Upper lobe of right lung (tissue), 1 donor: ENCODE measurements around the gene IGLL5. TPM values are rescaled to one million over a fixed set of nuclear protein-coding genes. Genes with fewer than 3 reads are reported as not detected.
"Not testable (repeated sequence)": the region's sequence is repeated elsewhere in the genome, so short reads cannot be mapped to it uniquely, and the experiment has no call there.

ENCODE experiments used
- ATAC-seq: fragments of 200-7000 bp; cut with Tn5 transposase; one replicate; pipeline ENCODE4 v1.9.1; 2020; ENCODE audit warnings: mild to moderate bottlenecking, moderate library complexity
- DNase-seq: peaks from one replicate; pipeline ENCODE4 v3.0.0-alpha.2; 2020
- H3K27ac ChIP-seq: fragments of 200-600 bp; one replicate; pipeline ENCODE4 v1.8.0; 2022
- H3K27me3 ChIP-seq: fragments of 200-600 bp; one replicate; pipeline ENCODE4 v1.8.0; 2022; ENCODE audit warnings: mild to moderate bottlenecking
- H3K36me3 ChIP-seq: fragments of 200-600 bp; one replicate; pipeline ENCODE4 v1.8.0; 2022
- H3K4me1 ChIP-seq: fragments of 200-600 bp; one replicate; pipeline ENCODE4 v1.8.0; 2022
- H3K4me3 ChIP-seq: fragments of 200-600 bp; one replicate; pipeline ENCODE4 v1.8.0; 2022; ENCODE audit warnings: mild to moderate bottlenecking
- H3K9me3 ChIP-seq: fragments of 200-600 bp; one replicate; pipeline ENCODE4 v1.8.0; 2022
- intact Hi-C: fragments of 100-400 bp; cut with DNase I; formaldehyde crosslinking; loops from one replicate; pipeline ENCODE4 v1.11.0; 2022
- total RNA-seq: library from RNA; stranded (reverse); fragmentation: NEBNext Ultra II Directional; extraction: Animal tissue kit (Norgen Biotek cat#: 25700); gene quantifications from one replicate; pipeline ENCODE4 v1.2.1, GENCODE V29; 2021
- TF ChIP-seq, protein P1 (sequence below): fragments of 200-600 bp; IDR thresholded peaks from one replicate; pipeline ENCODE4 v1.8.0; 2022; ENCODE audit warnings: antibody characterized with exemption
- donor health status: DM: no; HTN: yes; CAD: no; lungs with severe emphysema.

The IGLL5 gene
- total RNA-seq, 1 donor from 2014 or later = 12.3 TPM

DNA sequence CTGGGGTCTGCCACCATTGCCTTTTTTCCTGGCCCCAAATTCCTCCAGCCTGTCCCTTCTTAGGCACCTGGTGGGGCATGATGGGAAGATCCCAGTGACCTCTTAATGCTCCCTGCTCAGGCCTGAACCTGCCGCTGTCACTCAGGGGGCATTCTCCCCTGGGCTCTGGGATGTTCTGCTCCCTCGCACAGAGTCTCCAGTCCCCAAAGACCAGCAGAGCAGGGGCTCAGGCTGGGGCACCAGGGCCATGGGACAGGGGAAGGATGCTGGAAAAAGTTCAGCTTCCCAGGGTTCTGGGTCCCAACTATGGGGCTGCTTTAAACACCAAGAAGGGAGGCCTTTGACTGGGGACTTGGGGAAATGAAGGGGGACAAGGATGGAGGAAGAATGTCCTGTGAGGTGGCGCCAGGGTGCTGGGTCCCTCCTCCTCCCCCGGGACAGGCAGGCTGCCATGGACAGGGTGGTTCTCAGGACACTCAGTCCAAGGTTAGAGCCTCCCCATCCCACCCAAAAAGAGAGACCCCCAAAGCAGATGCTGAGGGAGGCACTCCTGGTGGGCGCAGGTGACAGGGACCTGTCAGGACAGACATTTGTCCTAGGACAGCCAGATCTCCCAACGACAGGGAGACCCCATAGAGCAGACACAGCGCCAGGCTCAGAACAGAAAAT is 30.8 kb downstream of the IGLL5 start:
- no peak overlapping the region for H3K27ac ChIP-seq
- intact Hi-C loops = no loop called here
- no peaks in the 10 kb centered on the region for H3K9me3 ChIP-seq
- no peak for ATAC-seq
- no peaks in the 10 kb centered on the region for H3K4me1 ChIP-seq
- H3K36me3 ChIP-seq = no peaks in the 10 kb centered on the region
- TF ChIP-seq, protein P1, sequence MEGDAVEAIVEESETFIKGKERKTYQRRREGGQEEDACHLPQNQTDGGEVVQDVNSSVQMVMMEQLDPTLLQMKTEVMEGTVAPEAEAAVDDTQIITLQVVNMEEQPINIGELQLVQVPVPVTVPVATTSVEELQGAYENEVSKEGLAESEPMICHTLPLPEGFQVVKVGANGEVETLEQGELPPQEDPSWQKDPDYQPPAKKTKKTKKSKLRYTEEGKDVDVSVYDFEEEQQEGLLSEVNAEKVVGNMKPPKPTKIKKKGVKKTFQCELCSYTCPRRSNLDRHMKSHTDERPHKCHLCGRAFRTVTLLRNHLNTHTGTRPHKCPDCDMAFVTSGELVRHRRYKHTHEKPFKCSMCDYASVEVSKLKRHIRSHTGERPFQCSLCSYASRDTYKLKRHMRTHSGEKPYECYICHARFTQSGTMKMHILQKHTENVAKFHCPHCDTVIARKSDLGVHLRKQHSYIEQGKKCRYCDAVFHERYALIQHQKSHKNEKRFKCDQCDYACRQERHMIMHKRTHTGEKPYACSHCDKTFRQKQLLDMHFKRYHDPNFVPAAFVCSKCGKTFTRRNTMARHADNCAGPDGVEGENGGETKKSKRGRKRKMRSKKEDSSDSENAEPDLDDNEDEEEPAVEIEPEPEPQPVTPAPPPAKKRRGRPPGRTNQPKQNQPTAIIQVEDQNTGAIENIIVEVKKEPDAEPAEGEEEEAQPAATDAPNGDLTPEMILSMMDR = no peak
- H3K27me3 ChIP-seq = peaks cover 9% of the 10 kb centered on the region
- H3K4me3 ChIP-seq = no peak overlapping the region
- DNase-seq = no peak

DNA sequence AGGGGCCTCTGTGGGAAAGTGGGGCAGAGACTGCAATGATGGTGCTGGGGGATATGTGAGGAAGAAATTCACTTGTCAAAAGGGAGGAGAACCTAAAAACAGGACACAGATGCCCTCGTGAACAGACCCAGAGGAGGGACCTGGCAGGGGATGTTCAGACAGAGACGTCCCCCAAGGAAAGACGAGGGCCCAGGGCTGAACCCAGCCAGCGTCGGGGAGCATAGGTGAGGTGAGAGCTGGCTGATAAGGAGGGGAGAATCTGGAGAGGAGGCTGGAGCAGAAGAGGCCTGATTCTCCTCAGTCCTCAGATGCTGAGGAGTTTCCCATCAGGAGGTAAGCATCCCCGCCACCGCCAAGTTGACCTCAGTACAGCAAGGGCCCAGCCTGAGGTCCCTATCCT is 31.4 kb downstream of the IGLL5 start:
- intact Hi-C loops = no loop called here
- DNase-seq = no peak
- no peak overlapping the region for H3K27ac ChIP-seq
- TF ChIP-seq, protein P1 = no peak
- no peak for ATAC-seq
- H3K9me3 ChIP-seq = no peaks in the 10 kb centered on the region
- H3K4me3 ChIP-seq = no peak overlapping the region
- no peaks in the 10 kb centered on the region for H3K36me3 ChIP-seq
- peaks cover 9% of the 10 kb centered on the region for H3K27me3 ChIP-seq
- H3K4me1 ChIP-seq = no peaks in the 10 kb centered on the region

DNA sequence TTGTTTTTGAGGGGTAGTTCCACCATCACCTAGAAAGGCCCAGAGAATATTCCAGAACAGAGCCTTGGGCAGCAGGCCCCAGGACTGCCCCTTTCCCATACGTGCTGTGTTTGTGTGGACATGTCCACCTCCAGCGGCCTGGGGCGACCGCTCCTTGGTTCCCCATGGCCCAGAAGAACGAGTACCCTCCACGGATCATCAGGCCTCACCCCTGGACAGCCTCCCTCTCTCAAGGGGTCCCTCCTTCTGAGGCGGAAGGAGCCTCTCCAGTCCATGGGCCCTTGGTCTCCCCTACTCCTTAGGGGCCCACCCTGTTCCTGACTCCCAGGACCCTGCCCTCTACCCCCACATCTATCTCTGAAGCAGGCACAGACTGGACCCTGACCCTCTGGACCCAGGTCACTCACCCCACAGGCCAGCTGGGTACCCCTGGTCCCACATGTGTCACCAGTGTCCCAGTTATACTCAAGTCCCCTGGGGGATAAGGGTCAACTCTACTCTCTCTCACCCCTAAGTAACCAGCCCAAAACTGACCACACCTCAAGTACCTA is 32.6 kb downstream of the IGLL5 start:
- H3K4me1 ChIP-seq = no peaks in the 10 kb centered on the region
- H3K27ac ChIP-seq = no peak overlapping the region
- intact Hi-C loops = no loop called here
- no peaks in the 10 kb centered on the region for H3K36me3 ChIP-seq
- DNase-seq = no peak
- no peak overlapping the region for H3K4me3 ChIP-seq
- H3K27me3 ChIP-seq = peaks cover 4% of the 10 kb centered on the region
- TF ChIP-seq, protein P1 = no peak
- ATAC-seq = no peak
- H3K9me3 ChIP-seq = no peaks in the 10 kb centered on the region

DNA sequence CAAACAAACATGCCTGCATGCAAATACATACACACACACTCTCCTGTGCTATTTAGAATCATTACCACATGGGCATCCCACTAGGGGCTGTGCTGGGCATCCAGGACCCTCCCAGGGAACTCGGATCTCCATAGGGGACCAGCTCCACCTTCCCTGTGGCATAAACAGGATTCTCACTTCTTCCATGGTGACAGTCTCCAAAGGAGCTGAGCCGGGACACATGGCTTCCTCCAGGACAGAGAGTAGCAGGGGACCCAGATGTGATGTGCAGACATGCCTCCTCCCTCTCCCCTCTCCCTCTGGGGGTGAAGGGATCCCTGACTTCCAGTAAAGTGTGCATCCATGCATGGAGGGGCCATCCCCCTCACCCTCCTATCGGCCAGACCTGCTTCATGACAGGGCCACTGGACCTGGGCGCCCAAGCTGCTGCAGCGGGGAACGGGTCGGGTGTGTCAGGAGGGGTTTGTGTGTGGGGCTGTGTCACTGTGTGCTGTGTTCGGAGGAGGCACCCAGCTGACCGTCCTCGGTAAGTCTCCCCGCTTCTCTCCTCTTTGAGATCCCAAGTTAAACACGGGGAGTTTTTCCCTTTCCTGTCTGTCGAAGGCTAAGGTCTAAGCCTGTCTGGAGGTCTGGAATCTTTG is 33.4 kb downstream of the IGLL5 start:
- intact Hi-C loops = no loop called here
- ATAC-seq (no peak), DNase-seq (no peak)
- H3K4me3 ChIP-seq = no peak overlapping the region
- TF ChIP-seq, protein P1 = no peak
- H3K4me1 ChIP-seq = no peaks in the 10 kb centered on the region
- no peak overlapping the region for H3K27ac ChIP-seq
- H3K27me3 ChIP-seq = peaks cover 4% of the 10 kb centered on the region
- no peaks in the 10 kb centered on the region for H3K9me3 ChIP-seq
- H3K36me3 ChIP-seq = no peaks in the 10 kb centered on the region

DNA sequence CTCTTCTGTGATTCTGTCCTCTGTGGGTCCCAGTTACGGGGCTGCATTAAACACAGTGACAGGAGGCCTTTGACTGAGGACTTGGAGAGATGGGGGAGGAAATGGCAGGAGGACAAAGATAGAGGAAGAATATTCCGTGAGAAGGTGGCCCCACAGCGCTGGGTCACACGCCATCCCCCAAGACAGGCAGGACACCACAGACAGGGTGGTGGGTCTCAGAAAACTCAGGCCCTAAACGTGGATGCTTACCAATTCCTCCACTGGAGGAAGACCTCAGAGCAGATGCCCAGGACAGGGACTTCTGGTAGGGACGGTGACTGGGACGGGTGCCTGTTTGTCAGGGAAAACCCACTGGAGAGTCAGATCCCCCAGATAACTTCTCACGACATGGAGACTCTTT is 34.0 kb downstream of the IGLL5 start:
- TF ChIP-seq, protein P1 = no peak
- Histone ChIP-seq H3K36me3 (no peaks in the 10 kb centered on the region), H3K4me3 (no peak overlapping the region), H3K4me1 (no peaks in the 10 kb centered on the region), H3K9me3 (no peaks in the 10 kb centered on the region), H3K27me3 (peaks cover 4% of the 10 kb centered on the region), H3K27ac (no peak overlapping the region)
- ATAC-seq = no peak
- intact Hi-C loops = no loop called here
- DNase-seq = no peak

DNA sequence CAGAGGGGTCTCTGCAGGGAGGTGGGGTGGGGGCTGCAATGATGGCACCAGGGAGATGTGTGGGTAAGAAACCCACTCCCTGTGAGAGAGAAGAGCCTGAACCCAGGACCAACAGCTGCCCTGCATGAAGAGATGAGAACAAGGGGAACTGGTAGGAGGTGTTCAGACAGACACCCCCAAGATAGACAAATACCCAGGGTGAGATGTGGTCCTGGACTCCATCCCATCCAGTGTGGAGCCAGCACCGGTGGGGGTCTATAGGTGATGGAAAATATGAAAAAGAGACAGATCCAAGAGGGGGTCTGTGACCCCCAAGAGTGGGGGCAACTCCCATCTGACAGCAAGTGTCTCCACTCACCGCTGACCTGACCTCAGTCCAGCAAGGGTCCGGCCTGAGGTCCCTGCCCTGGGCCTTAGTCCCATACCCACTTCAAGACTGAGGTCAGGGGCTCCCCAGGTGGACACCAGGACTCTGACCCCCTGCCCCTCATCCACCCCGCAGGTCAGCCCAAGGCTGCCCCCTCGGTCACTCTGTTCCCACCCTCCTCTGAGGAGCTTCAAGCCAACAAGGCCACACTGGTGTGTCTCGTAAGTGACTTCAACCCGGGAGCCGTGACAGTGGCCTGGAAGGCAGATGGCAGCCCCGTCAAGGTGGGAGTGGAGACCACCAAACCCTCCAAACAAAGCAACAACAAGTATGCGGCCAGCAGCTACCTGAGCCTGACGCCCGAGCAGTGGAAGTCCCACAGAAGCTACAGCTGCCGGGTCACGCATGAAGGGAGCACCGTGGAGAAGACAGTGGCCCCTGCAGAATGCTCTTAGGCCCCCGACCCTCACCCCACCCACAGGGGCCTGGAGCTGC is 34.7 kb downstream of the IGLL5 start:
- H3K27me3 ChIP-seq, H3K36me3 ChIP-seq, H3K27ac ChIP-seq, H3K4me1 ChIP-seq, H3K9me3 ChIP-seq, H3K4me3 ChIP-seq, DNase-seq, ATAC-seq, intact Hi-C loops: not testable (repeated sequence)
